ENCODE results near the gene DMD.
A peak's percentile ranks its signal among the peaks of the same experiment; 100 is the strongest.
"Not testable (repeated sequence)": the region's sequence is repeated elsewhere in the genome, so short reads cannot be mapped to it uniquely, and the experiment has no call there.

Gene DMD

DNA sequence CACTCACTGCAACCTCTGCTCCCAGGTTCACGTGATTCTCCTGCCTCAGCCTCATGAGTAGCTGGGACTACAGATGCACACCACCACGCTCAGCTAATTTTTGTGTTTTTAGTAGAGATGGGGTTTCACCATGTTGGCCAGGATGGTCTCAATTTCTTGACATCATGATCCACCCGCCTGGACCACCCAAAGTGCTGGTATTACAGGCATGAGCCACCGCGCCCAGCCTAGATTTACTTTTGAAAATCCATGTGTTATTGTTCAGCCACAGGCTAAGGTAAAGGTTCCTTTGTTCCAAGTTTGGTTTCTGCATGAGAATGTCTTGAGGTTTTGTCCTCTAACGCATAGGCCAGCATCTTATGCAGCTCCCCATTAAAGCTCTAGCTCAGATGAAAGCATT, 371.6 kb downstream of the DMD start:
- DNase-seq = no peak

DNA sequence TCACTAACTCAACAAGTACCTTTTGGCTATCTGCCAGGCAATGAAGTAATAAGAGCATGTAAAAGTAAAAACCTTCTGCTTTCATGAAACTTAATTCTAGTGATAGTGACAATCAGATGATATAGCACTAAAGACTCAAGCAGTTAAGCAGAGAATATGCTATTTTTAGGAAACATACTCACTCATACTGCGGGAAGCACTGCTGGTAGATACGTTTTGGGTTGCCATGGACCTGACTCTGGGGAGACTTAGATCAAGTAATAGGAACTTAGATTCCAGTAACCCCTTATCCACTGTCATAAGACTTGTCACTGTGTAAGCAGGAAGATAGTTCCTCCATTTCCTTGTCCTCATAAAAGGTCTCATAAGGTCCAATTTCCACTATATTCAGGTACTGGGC, 386.3 kb downstream of the DMD start:
- no peak for DNase-seq

DNA sequence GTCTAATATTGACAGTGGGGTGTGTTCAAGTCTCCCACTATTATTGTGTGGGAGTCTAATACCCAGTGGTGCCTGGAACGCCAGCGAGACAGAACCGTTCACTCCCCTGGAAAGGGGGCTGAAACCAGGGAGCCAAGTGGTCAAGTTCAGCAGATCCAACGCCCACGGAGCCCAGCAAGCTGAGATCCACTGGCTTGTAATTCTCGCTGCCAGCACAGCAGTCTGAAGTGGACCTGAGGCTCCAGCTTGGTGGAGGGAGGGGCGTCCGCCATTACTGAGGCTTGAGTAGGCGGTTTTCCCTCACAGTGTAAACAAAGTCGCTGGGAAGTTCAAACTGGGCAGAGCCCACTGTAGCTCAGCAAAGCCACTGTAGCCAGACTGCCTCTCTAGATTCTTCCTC, 407.3 kb downstream of the DMD start:
- no peak for DNase-seq

DNA sequence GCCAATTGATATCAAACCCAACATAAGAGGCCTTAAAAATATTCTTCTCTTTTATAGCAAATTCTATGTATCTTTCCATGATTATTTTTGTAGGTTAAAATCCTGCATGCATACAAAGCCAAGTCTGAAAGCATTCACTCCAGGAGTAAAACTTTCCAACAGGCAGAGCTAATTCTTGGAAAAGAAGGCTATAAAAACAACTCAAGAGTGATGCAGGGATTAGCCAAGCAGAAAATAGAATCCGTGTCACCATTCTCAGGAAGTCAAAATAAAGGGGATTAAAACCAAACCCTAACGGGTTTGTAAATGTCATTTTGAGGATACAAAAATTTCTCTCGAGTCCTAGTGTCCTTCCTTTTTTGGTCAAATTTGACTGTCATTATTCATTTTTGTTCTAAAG, 412.4 kb downstream of the DMD start:
- no peak for DNase-seq

DNA sequence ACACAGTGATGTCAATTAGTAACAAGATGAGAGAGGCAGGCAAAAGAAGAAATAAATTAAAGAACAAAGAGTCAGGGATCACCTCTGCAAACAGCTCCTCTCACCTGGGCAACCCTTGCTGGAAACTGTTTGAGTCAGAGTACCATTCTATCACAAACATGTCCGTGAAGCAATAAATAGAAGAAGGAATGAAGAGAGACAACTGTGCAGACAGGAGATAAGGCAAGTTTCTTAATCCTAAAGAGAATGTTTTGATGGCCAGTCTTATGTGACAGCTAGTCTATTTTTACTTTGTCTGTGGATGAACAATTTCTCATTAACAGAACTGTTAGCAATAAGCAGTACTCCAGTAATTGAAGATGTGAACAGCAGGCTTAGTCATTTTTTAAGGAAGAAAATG, 422.4 kb downstream of the DMD start:
- no peak for DNase-seq

DNA sequence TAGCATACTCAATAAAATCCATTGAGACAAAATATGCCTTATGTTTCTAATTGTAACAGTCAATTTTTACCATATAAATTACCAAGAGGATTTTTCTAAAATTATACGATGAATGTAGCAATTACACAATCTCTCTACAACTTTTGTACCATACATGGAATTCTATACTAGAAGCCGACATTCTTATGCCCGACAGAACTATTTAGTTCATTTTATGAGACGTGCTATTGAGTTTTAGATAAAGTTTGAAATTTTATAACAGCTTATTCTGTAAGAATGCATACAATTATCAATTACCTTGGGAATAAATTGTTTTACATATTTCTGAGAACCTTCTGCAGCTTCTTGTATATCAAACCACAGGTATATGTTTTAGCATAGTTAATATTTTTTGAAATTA, 431.2 kb downstream of the DMD start:
- no peak for DNase-seq

DNA sequence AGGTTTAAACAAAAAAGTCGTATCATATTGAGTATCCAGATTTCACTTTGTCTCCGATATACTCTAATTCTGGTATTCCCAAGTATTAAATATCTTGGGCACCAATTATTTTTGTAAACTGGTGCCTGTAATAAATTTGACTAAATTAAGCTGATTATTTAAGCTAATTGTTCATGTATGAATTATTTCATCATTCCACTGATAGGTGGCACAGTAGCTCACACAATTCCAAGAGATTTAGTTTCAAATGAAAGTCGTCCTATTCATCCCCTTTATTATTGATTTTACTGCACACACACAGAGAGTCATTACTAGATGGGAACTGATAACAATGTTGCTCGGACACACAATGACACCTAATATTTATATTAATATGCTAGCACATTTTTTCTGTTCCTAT, 432.4 kb downstream of the DMD start:
- DNase-seq = no peak

DNA sequence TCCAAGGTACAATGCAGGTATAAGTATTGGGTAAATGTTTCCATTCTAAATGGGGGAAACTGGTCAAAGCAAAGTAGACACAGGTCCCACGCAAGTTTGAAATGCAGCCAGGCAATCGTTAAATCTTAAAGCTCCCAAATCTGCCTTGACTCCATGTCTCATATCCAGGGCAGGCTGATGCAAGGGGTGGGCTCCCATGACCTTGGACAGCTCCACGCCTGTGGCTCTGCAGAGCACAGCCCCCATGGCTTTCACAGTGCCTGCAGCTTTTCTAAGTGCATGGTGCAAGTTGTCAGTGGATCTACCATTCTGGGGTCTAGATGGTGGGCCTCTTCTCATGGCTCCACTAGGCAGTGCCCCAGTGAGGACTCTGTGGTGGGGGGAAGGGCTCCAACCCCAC, 436.4 kb downstream of the DMD start:
- no peak for DNase-seq

DNA sequence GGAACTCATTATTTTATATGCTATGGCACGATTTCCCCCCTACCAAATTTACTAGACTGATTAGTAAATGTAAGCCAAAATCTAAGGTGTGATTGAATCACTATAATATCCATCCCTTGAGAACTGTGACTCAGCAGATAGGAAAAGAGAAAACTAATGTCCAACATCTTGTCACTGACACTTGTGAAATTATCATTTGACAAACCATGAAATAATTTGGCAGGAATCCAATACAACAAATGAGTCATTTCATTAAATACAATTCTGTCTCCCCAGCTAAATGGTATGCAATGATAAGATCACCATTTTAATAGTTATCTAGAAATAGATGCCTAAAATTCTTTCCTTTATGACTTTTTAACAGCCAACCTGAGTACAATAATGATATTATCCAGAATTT, 462.3 kb downstream of the DMD start:
- DNase-seq = no peak

DNA sequence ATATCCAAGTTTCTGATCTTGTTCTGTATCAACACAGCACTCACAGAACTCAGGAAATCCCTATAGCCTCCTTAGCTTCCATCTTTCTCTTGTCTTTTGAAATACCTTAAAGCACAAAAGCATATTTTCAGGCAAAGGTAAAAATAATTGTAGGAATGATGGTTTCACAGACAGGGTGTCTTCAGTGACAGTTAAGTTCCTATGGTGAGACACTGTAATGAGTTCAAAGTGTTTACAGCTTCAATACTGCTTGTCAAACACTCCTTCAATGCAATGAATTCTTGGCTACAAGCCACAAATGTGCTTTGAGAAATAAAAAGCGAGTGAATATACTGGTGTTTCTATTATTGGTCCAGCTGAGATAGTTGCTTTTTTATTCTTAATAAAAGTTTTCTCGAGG, 466.0 kb downstream of the DMD start:
- no peak for DNase-seq

DNA sequence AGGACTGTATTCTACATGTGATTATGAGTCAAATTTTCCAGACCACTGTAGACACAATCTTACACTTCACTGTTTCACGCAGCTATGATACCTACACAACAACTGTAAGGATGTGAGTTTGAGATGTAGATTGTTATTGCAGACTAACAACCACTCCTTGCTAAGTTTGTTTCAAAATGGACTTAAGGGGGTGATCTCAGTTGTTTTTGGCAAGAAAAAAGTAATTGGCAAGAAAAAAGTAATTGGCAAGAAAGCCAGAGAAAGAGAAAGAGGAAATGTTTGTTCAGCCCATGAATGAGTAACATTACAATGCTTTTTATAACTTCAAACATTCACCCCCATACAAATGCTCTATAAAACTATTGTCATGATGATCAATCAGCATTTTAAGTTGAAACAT, 466.4 kb downstream of the DMD start:
- no peak for DNase-seq

DNA sequence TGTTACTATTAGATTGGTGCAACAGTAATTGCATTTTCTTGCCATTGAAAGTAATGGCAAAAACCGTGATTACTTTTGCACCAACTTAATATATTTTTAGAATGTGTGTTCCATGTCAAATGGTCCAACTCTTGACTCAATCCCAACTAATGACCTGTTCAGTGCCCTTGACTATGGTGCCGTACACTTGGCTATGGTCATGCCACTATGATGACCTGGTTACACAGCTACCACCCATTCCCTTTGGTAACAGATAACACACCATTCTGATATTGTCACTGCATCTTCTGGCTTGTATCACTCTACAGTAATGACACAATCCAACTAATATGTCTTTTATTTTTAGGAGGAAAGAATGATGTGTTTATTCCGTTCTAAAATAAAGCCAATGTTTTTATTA, 469.4 kb downstream of the DMD start:
- DNase-seq = no peak

DNA sequence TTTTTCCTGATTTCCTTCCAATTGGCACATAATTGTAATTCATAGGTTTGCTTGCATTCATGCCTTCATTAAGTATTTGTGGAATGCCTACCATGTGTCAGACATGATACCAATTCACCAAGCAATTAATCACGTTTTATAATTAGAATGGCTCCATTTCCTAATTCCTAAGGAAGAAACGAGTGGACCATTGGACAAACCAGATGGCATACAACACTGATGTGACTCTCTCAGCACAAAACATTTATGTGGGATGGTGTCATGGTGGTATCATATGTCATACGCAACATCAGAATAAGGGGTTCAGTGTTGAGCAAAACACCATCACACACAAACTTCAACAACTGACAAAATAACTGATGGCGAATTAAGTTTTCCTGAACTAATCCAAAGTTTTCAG, 502.8 kb downstream of the DMD start:
- DNase-seq = no peak

DNA sequence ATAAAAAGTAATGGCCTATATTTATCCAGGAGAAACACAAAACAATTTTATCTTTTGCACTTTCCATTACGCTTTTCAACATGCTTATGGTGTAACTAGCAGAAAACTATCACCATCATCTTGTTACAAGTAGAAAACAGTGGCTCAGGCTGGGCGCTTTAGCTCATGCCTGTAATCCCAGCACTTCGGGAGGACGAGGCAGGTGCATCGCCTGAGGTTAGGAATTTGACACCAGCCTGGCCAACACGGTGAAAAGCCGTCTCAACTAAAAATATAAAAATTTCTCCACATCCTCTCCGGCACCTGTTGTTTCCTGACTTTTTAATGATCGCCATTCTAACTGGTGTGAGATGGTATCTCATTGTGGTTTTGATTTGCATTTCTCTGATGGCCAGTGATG, 506.0 kb downstream of the DMD start:
- not testable (repeated sequence) for DNase-seq

DNA sequence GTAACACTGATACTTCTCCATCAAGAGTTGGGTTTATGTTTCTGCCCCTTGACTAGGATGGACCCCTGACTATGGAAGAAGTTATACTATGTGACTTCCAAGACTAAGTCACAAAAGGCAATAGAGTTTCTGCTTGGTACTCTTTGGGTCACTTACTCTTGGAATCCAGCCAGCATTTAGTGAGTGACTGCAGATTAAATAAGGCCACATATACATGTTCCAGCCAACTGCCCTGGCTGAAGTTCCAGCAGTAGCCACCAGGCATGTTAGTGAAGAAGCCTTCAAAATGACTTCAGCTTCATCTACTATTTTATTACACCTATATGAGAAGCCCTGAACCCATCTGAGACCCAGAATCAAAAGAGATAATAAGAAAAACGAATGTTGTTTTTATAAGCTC, 524.0 kb downstream of the DMD start:
- no peak for DNase-seq

DNA sequence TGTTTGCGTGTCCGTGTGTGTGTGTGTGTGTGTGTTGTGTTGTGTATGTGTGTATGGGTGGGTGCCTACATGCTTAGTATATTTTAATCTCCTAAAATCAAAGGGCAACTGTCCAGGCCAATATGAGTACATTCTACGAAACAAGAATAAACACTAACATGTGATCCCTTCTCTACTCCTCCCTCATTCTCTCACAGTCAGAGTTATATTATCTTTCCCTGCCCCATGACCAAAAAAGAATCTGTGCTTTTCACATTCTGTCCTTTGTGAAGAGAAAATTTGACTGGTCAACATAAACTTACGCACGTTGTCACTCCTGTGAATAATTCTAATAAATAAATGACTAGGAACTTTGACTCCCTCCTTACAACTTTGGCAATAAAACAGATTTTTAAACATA, 532.9 kb downstream of the DMD start:
- no peak for DNase-seq

DNA sequence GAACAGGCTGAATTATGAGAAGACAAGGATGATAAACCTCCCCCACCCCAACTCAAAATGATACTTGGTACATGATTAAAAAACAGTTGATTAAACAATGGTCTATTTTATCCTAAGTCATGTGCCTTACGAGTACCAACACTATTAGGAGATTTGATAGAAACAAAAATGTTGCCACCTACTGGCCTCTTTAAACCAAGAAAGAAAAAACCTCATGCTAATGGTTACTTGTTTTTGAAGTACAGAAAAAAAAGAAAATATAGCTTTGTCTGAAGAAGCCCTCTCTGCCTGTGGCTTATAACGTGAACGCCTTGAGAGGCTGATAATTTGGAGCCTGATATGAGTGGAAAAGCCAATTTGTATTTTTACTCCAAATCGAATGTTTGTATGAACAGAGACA, 538.2 kb downstream of the DMD start:
- peak in 1 of 2 donors; percentile 3 for DNase-seq

DNA sequence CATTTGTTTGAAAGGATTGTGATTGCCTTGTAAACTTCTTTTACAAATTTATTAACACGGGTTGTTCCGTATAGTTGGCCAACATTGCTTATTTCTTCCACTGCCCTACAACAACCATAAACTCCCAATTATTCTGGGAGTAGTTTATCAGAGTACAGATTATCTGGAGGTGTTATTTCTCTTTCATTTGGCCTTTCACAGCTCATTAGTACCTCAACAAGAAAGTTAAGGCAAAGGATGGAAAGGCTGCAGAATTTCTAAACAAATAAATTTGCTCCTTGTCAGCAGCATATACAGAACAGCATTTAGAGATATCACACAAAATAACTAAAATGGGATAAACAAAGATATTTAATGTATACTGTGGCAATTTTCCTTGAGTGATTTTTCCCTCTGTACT, 548.8 kb downstream of the DMD start:
- no peak for DNase-seq

DNA sequence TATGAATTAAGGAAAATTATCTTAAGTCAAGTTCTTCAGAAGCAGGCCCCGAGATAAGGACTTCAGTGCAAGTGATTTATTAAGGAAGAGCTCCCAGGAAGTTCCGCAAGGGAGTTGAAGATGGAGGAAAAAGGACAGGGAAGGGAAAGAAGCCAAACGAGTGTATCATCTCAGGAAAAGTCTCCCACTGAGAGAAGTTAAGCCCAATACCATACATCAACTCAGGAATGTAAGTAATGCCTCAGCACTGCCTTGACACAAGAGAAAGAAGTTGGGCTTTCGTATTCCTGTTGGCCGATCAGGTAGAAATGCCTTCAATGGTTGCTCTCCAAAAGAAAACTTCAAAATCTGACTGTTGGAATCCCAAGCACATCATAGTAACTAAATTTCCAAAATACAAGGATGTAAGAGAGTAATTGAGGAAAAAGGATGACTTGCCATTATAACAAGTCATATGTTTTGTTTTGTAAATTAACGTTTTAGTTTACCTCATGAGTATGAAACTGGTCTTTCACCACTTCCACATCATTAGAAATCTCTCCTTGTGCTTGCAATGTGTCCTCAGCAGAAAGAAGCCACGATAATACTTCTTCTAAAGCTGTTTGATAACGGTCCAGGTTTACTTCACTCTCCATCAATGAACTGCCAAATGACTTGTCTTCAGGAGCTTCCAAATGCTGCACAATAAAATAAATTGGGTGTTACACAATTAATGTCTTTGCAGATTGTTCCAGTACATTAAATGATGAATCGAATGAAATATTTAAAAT, 566.7 kb downstream of the DMD start:
- no peak for DNase-seq

DNA sequence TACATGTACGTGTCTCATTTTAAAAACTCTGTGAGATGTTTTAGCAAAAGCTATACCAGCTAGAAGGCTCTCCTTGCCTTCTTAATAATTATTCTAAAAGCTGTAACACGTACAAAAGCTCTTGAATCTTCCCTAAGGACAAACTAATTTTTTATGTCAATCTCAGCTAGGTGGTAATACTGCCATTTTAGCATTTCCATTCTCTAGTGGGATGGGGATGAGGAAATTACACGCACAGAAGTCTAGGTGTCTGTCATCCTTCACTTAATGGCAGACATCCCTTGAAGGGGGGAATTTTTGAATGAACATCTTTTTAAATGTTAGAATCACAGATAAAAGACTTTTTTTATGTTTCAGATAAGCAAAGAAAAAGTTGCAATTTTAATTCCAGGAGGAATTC, 569.1 kb downstream of the DMD start:
- no peak for DNase-seq

DNA sequence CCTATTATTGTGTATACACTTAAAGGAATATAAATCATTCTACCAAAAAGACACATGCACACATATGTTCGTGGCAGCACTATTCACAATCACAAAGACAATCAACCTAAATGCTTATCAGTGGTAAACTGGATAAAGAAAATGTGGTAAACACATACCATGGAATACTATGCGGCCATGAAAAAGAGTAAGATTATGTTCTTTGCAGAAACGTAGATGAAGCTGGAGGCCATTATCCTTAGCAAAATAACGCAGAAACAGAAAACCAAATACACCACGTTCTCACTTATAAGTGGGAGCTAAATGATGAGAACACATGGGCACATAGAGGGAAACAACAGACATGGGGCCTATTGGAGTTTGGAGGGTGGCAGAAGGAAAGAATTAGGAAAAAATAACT, 593.2 kb downstream of the DMD start:
- DNase-seq = no peak

DNA sequence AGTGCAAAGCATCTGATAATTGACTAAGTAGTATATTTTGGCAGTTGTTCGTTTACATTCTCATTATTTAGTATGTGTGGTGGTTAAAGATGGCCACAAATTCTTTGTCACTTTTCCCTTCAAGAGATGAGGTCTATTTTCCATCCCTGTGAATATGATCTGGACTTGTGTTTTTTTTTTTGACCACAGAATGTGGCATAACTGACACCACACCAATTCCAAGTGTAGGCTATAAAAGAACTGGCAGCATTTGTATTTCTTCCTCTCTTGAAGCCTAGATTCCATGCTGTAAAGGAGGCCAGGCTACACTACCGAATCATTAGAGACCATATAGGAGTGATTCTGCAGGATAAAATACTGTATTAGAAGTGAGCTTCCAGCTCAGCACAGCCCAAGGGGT, 596.6 kb downstream of the DMD start:
- DNase-seq = no peak

DNA sequence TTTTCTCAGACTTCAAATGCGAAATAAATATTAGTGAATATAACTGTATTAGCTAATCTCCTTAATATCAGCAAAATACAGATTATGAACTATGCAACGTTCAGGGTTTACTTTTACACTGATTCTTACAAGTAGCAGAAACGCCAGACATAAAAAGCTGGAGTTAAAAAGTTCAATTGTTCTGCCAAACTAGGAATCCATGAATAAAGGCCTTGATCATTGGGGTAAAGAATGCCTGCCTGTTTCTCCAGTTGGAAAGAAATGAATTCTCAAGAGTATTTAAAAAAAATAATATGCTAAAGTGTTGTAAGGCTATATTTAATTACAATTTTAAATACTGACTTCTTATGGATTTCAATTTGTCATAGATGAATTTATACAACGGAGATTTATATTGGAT, 612.2 kb downstream of the DMD start:
- no peak for DNase-seq

DNA sequence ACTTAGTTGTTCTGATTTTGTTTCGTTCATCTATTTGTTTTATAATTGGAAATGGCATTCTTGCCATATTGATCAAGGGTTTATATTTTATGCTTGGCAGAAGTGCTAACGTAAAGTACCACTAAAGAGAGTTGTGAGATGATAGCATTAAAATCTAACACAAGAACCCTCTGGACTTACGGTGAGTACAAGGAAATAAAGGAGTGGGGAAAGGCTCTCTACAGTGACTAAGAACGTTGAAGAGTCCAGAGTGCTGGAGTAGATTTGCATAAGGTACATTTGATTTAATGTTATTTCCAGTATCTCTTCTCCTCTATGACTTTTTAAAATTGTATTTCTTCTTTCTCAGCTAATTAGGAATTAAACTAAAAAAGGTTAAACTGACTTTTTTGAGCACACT, 612.6 kb downstream of the DMD start:
- DNase-seq = no peak

DNA sequence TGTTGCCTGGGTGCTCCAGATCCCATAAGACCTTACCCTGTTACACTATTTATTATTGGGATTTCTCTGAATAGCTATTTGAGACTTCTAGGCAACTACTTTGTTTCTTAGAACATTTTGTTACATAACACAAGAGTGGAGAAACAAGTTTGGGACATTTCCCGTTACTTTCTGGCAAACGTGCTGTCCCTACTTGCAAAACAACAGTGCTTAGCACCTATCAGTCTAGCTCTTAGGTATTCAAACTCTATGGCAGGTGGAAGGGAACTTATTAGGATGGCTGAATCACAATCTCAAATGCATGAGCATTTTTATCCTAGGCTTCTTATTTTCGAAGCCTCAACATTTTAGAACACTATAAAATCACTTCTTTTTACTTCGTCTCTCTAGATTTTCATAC, 613.6 kb downstream of the DMD start:
- no peak for DNase-seq

DNA sequence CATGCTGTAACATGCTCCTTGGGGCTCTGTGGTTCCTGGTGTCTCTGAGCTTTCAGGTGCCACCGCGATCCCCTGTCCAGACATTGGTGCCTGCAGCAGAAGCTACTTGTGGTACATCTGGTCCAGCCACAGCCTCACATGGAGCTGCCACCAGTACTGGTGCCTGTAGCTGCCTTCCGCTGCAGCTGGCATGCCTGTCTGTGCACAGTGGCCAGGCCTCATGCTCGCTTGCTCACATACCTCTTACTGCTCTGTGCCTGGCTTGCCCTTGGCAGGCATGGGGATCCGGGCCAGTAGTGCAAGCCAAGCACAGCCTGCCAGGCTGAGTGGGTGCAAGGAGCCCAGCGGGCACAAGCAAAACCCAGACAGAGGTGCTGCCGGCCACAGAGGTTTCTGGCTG, 618.6 kb downstream of the DMD start:
- no peak for DNase-seq
